B cell (primary cell): ENCODE results near the gene NPFF.

ENCODE experiments used
- CTCF ChIP-seq: fragments of 200-600 bp; IDR thresholded peaks from one replicate; pipeline ENCODE4 v1.8.0; 2022; ENCODE audit warnings: antibody characterized with exemption, mild to moderate bottlenecking
- EZH2 ChIP-seq: IDR thresholded peaks from 2 replicates; pipeline ENCODE4 v1.6.1; 2012; ENCODE audit warnings: borderline replicate concordance, low read depth, mild to moderate bottlenecking, moderate library complexity, low read length; ENCODE audit not compliant: insufficient read depth, poor library complexity, severe bottlenecking

GRCh38 chr12:53467880-53468279 is 39.4 kb downstream of the NPFF start:
- TF ChIP-seq CTCF (no peak), EZH2 (no peak)
